Activated naive CD8-positive, alpha-beta T cell (primary cell): Measurements from ENCODE around the gene TCIRG1.
"Not testable (repeated sequence)": the region's sequence is repeated elsewhere in the genome, so short reads cannot be mapped to it uniquely, and the experiment has no call there.

ENCODE experiments used
- H3K27ac Mint-ChIP-seq: one replicate; pipeline ENCODE4 v1.8.0; 2021; ENCODE audit warnings: mixed read lengths
- H3K27me3 Mint-ChIP-seq: one replicate; pipeline ENCODE4 v1.8.0; 2021; ENCODE audit warnings: mixed read lengths
- H3K36me3 Mint-ChIP-seq: one replicate; pipeline ENCODE4 v1.8.0; 2021; ENCODE audit warnings: mixed read lengths
- H3K4me1 Mint-ChIP-seq: one replicate; pipeline ENCODE4 v1.8.0; 2021; ENCODE audit warnings: low read depth, mixed read lengths
- H3K4me3 Mint-ChIP-seq: one replicate; pipeline ENCODE4 v1.8.0; 2021; ENCODE audit warnings: mild to moderate bottlenecking, mixed read lengths
- H3K9me3 Mint-ChIP-seq: one replicate; pipeline ENCODE4 v1.8.0; 2021; ENCODE audit warnings: low read depth, mixed read lengths

TCIRG1 gene, protein sequence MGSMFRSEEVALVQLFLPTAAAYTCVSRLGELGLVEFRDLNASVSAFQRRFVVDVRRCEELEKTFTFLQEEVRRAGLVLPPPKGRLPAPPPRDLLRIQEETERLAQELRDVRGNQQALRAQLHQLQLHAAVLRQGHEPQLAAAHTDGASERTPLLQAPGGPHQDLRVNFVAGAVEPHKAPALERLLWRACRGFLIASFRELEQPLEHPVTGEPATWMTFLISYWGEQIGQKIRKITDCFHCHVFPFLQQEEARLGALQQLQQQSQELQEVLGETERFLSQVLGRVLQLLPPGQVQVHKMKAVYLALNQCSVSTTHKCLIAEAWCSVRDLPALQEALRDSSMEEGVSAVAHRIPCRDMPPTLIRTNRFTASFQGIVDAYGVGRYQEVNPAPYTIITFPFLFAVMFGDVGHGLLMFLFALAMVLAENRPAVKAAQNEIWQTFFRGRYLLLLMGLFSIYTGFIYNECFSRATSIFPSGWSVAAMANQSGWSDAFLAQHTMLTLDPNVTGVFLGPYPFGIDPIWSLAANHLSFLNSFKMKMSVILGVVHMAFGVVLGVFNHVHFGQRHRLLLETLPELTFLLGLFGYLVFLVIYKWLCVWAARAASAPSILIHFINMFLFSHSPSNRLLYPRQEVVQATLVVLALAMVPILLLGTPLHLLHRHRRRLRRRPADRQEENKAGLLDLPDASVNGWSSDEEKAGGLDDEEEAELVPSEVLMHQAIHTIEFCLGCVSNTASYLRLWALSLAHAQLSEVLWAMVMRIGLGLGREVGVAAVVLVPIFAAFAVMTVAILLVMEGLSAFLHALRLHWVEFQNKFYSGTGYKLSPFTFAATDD

DNA sequence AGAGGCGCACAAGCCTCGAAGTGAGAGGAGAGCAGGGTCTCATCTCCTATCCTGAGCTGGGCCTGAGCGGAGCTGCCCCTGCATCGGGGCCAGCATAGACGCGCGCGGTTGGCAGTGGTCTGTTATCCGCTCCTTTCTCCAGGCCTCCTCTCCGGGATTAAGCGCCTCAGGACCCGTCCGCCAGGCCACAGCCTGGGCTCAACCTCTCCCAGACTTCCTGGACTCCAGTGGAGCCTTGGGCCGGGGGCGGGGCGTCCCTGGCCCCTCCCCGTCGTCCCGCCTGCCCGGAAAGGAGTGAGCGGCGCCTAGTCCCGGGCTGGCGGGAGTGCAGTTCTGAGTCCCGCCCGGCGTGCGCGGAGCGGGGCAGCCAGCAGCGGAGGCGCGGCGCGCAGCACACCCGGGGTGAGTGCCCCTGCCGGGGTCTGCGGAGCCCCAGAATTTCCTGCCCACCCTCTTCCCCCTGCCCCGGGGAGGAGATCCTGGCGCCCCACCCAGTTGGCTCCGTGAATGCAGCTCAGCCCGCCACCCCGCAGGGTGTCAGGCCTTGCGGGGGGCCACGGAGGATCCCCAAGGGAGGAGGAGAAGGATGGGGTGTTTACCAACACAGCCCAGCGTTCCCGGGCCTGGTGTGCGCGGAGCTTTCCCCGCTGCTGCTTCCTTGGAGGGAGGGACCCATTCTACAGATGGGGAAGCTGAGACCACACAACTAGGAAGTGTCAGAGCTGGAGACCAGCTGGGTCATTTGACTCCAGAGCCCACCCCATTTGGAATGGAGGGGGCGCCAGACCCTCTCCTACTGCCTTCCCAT lies at the start of gene TCIRG1:
TSS of gene TCIRG1 (plus strand) at position 308 of the 808 bp plus-strand sequence. CDS start 2,247 bp downstream, outside the sequence.
- Mint-ChIP-seq H3K36me3 (no peaks in the 10 kb centered on the region), H3K27me3 (no peaks in the 10 kb centered on the region), H3K4me1 (peaks cover 20% of the 10 kb centered on the region), H3K4me3 (peak within 1 kb of the TSS; percentile 89), H3K9me3 (no peaks in the 10 kb centered on the region), H3K27ac (peak within 1 kb of the TSS; percentile 86)

DNA sequence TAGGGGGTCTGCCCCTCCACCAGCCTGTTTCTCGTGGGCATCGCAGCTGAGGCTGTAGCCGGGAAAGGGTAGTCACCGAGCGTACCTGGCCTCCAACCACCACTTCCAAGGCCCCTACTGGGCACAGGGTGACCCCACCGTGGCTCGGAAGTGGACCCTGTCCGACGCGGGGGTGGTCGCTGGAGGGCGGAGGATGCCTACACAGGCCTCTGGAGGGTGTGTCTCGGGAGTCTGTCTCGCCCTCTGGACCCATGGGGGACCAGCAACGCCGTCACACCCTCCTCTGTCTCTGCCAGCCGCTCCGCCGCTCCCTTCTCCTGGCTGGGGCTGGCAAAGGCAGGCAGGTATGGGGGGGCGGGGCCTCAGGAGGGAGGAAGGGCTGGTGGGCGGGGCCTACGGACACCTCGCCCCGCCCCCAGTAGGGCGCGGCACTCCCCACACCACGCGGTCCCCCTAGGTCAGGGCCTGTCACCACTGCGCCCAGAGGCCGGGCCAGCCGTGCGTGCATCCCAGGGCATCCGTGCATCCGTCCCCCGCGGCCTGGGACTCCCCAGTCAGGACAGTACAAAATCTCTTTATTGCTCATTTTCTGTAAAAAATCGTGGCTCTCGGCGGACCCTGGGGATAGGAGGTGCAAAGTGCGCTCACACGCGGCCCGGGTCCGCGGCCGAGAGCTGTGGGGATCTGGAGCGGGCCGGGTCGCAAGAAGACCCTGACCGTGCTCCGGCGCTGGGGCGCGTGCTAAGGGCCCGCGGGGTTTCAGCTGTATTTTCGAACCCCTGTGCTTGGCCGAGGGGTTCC lies 48.1 kb upstream of the TCIRG1 start:
- not testable (repeated sequence) for H3K27me3 Mint-ChIP-seq, H3K4me3 Mint-ChIP-seq, H3K36me3 Mint-ChIP-seq, H3K4me1 Mint-ChIP-seq, H3K9me3 Mint-ChIP-seq, H3K27ac Mint-ChIP-seq

DNA sequence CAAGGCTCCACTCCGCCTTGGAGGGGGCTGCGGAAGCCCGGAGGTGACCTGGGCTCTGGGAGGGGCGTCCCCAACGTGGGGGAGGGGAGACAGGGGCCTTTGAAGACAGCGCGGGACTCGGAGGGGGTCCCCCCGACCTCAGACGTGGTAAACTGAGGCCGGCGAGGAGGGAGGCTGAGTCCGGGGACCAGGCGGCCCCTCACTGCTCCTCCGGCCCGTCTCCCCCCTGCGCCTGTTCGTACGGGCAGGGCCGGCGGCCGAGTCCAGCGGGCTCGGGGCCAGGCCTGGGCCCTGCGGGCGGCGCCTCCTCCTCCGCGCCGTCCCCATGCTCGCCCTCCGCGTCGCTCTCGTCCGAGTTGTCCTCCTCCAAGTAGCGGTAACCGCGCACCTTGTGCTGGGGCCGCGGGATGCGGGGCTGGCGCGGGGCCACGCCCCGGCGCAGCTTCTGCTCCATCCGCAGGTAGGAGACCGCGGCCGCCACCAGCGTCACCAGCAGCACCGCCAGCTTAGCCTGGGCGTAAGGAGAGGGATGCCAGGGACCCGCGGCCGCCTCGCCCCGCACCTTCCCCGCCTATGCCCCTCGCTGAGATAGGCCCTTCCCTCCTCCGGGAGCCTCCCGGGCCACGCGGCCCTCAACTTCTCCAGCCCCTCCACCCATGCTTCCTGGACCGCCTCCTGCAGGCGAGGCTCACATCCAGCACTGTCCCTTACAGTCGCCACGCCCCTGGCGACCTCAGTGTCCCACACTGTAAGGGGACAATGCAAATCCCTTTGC lies 47.3 kb upstream of the TCIRG1 start:
- H3K4me1 Mint-ChIP-seq, H3K4me3 Mint-ChIP-seq, H3K27ac Mint-ChIP-seq, H3K36me3 Mint-ChIP-seq, H3K27me3 Mint-ChIP-seq, H3K9me3 Mint-ChIP-seq: not testable (repeated sequence)

DNA sequence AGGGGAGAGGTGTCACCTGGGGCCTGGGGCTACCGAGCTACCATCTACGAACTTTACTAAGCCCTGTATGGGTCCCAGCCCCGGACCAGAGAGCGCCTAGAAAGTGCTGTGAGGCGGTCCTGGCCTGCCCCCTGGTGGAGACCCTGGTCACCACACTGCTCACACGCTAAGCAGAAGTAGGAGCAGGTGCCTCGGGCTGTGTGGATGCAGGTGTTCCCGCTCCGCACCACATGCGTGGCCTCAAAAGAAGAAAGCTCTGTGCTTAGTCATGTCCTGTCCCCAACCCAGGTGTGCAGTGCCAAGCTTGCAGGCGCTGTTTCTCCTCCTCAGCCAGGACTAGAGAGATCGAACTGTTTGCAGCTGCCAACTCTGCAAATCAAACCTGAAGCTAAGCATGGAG lies 45.0 kb upstream of the TCIRG1 start:
- not testable (repeated sequence) for H3K4me3 Mint-ChIP-seq, H3K9me3 Mint-ChIP-seq, H3K27me3 Mint-ChIP-seq, H3K27ac Mint-ChIP-seq, H3K36me3 Mint-ChIP-seq
- peaks cover 23% of the 10 kb centered on the region for H3K4me1 Mint-ChIP-seq

DNA sequence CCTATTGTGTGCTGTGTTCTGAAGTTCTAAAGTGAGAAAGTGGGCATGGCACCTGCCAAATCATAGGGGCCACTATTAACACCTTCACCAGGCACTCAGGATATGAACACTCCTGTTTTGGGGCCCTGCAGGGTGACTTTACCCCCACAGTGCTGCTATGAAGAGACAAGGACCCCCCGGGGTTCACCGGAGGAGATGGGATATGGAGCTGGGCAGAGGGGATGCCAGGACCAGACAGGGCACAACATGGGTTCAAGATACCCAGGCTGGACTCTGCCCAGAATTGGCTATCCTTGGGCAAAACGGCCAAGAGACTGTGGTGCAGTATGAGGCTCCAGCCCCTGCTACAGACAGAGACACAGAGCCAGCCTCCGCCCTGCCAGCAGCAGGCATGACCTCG lies 44.4 kb upstream of the TCIRG1 start:
- H3K27ac Mint-ChIP-seq, H3K36me3 Mint-ChIP-seq, H3K27me3 Mint-ChIP-seq, H3K4me3 Mint-ChIP-seq, H3K9me3 Mint-ChIP-seq: not testable (repeated sequence)
- peaks cover 23% of the 10 kb centered on the region for H3K4me1 Mint-ChIP-seq

DNA sequence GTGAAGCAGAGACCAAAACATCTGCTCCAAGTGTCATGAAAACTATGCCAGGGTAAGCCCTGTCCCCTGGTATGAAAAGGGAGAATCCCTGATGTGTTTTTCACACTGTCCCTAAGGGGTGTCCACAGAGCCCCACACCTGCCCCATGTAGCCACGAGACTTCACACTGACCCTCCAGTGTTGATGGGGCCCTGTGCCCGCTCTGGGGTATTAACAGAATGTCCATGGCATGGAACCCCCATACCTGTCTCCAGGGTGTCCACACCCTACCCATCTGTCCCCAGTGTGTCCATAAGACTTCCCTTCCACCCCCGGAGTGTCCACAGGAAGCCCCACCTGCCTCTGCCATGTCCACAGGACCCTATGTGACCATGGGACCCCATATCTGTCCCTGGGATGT lies 43.7 kb upstream of the TCIRG1 start:
- H3K4me3 Mint-ChIP-seq, H3K27ac Mint-ChIP-seq, H3K9me3 Mint-ChIP-seq, H3K36me3 Mint-ChIP-seq, H3K27me3 Mint-ChIP-seq: not testable (repeated sequence)
- H3K4me1 Mint-ChIP-seq: peaks cover 23% of the 10 kb centered on the region

DNA sequence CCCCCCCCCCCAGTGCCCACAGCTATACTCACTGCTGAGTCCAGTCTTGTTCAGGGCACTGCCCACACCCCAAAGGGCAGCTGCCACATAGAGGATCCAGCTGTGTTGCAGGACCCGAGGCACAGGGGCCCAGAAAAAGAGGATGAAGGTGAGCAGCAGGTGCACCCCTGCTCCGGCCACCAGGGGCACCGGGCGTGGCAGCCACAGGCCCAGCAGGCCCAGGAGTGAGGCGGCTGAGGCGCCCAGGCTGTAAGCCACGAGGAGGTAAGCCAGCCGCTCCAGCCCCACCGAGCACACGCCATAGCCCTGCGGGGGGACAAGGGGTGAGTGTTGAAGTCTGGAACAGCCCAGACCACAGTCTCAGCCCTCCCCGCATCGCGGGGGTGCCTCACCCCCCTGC lies 43.2 kb upstream of the TCIRG1 start:
- H3K9me3 Mint-ChIP-seq, H3K27me3 Mint-ChIP-seq, H3K36me3 Mint-ChIP-seq, H3K27ac Mint-ChIP-seq, H3K4me3 Mint-ChIP-seq: not testable (repeated sequence)
- H3K4me1 Mint-ChIP-seq: peaks cover 23% of the 10 kb centered on the region

DNA sequence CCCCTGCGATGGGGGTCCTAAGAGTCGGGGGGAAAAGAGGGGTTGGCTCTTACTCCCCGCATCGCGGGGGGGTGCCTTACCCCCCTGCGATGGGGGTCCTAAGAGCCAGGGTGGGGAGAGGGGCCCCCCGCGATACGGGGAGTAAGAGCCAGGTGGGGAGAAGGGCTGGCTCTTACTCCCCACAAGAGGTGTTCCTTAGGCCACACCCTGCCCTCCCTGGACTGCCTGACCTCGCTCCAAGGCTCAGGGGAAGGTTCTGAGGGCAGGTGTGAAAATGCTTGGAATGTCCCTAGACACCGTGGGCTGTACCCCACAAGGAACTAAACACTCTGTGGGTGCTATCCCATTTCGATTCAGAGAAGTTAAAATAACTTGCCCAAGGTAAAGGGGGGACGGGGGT lies 42.8 kb upstream of the TCIRG1 start:
- Mint-ChIP-seq H3K27ac (no peak overlapping the region), H3K4me1 (peaks cover 23% of the 10 kb centered on the region), H3K27me3 (no peaks in the 10 kb centered on the region), H3K4me3 (no peak overlapping the region), H3K36me3 (peaks cover 3% of the 10 kb centered on the region), H3K9me3 (no peaks in the 10 kb centered on the region)

DNA sequence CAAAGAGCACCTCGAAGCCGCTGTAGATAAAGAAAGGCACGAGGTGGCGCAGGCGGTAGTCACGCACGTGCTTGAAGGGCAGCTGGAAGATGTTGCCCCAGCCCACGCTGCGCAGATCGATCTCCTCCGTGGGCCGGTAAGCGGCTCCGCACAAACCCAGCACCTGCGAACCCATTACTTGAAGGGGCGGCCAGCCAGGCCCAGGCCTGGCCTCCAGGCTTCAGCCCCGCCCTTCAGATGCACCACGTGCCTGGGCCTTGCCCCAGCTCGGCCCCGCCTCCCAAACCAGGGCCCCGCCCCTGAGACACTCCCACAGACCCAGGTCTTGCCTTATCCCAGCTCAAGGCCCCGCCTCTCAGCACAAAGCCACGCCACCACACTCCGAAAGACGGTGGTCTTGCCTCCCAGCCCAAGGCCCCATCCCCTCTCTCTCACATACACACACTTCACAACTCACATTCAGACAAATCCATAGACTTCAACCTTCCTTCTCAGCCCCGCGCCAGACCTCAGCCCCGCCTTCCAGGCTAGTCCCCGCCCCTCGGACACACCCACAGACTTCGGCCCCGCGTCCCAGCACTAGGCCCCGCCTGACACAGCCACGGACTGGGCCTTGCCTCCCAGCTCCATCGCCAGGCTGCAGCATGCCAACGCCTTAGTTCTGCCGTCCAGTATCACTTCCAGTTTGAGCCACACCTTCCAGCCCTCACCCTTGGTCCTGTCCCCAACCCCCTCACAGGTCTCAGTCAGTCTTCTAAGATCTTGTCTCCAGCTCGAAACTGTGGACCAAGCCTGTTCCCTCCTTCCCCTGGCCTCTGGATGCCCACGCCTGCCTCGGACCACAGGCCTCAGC lies 42.0 kb upstream of the TCIRG1 start:
- Mint-ChIP-seq H3K4me3 (no peak overlapping the region), H3K4me1 (peaks cover 23% of the 10 kb centered on the region), H3K27me3 (no peaks in the 10 kb centered on the region), H3K36me3 (peaks cover 3% of the 10 kb centered on the region), H3K9me3 (no peaks in the 10 kb centered on the region), H3K27ac (no peak overlapping the region)

DNA sequence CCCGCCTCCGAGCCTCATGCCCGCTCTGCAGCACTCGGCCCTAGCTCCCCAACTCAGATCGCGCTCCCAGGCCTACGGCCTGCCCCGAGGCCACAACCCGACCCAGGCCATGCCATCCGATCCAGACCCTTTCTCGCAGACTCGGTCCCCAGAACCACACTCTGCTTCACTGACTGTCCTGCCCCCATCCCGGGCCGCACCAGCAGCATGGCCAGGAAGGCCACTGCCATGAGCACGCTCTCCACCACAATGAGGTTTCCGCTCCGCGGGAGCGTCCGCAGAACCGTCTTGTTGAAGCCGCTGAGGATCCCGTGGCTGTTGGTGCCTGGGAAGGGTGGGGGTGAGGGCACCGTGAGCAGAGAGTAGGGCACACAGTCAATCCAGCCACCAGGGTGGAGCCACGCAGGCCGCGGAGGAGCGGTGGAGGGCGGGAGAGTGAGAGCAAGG lies 41.3 kb upstream of the TCIRG1 start:
- no peaks in the 10 kb centered on the region for H3K9me3 Mint-ChIP-seq
- no peak overlapping the region for H3K4me3 Mint-ChIP-seq
- peaks cover 3% of the 10 kb centered on the region for H3K36me3 Mint-ChIP-seq
- H3K27ac Mint-ChIP-seq: no peak overlapping the region
- no peaks in the 10 kb centered on the region for H3K27me3 Mint-ChIP-seq
- peaks cover 26% of the 10 kb centered on the region for H3K4me1 Mint-ChIP-seq

DNA sequence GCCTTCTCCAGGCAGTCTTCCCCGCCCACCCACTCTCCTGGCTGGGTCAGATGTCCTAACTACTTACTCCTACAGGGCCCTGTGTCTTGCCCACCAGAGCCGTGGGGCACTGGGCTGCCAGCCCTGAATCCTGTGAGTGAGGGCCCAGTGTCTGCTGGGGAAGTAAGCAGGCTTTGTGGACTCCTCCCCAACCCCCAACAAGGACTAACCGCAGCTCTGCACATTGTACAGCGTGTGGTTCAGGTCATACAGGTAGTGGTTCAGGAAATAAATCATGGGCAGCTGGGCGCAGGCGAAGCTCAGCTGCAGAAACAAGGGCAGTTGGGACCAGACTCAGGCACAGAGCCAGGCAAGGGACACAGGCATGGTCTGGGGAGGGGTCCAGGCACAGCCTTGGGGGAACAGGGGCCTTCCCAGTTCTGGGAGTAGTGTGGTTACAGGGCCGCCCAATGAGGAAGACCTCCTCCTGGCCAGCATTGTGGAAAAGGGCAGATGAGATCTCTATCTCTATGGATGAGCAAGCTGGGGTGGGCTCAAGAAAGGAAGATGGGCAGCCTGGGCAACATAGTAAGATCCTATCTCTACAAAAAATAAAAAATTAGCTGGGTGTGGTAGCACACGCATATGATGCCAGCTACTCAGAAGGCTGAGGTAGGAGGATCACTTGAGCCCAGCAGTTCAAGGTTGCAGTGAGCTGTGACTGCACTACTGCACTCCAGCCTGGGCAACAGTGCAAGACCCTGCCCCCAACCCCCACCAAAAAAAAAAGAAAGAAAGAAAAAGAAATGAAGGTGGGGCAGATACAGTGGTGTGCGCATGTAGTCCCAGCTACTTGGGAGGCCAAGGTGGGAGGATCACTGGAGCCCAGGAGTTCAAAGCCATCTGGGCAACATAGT lies 40.4 kb upstream of the TCIRG1 start:
- no peaks in the 10 kb centered on the region for H3K9me3 Mint-ChIP-seq
- peaks cover 31% of the 10 kb centered on the region for H3K4me1 Mint-ChIP-seq
- H3K27ac Mint-ChIP-seq: no peak overlapping the region
- peaks cover 3% of the 10 kb centered on the region for H3K36me3 Mint-ChIP-seq
- no peak overlapping the region for H3K4me3 Mint-ChIP-seq
- H3K27me3 Mint-ChIP-seq: no peaks in the 10 kb centered on the region

DNA sequence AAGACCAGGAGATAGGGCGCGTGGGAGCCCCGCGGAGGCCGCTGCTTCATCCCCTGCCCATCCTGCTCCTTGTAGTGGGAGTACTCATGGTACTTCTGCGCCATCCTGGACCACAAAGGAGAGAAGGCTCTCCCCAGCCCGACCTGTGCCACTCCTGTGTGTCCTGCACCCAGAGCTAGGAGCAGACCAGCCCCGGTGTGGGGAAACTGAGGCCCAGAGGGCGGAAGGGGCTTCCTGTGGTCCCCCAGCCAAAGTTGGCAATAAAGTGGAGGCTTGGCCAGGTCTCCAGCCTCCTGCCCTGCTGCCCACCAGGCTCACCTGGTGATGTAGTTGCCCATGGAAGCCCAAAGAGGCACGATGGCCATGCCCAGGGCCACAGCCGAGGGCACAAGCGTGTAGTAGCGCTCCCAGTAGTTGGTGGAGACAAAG lies 39.6 kb upstream of the TCIRG1 start:
- H3K27me3 Mint-ChIP-seq: no peaks in the 10 kb centered on the region
- no peaks in the 10 kb centered on the region for H3K9me3 Mint-ChIP-seq
- no peaks in the 10 kb centered on the region for H3K36me3 Mint-ChIP-seq
- H3K4me3 Mint-ChIP-seq: no peak overlapping the region
- no peak overlapping the region for H3K27ac Mint-ChIP-seq
- peaks cover 28% of the 10 kb centered on the region for H3K4me1 Mint-ChIP-seq
